OCI-LY7 (cell line): ENCODE measurements around the gene PRMT3.

Experiments
- EZH2phosphoT487 ChIP-seq: fragments of 200-600 bp; sonication (generic); IDR thresholded peaks from 2 replicates; pipeline ENCODE4 v1.6.1; 2018; ENCODE audit warnings: low read depth, borderline replicate concordance, mild to moderate bottlenecking, mixed run types, antibody characterized with exemption, low read length, moderate library complexity, mixed read lengths
- TF ChIP-seq, protein P1 (sequence below): fragments of 200-600 bp; sonication (generic); conservative IDR thresholded peaks from 2 replicates; pipeline ENCODE4 v1.5.1; 2014; ENCODE audit warnings: mild to moderate bottlenecking, antibody characterized with exemption, low read length, moderate library complexity, mixed read lengths

GRCh38 chr11:20555783-20556182, 168.3 kb downstream of the PRMT3 start:
- TF ChIP-seq, protein P1, sequence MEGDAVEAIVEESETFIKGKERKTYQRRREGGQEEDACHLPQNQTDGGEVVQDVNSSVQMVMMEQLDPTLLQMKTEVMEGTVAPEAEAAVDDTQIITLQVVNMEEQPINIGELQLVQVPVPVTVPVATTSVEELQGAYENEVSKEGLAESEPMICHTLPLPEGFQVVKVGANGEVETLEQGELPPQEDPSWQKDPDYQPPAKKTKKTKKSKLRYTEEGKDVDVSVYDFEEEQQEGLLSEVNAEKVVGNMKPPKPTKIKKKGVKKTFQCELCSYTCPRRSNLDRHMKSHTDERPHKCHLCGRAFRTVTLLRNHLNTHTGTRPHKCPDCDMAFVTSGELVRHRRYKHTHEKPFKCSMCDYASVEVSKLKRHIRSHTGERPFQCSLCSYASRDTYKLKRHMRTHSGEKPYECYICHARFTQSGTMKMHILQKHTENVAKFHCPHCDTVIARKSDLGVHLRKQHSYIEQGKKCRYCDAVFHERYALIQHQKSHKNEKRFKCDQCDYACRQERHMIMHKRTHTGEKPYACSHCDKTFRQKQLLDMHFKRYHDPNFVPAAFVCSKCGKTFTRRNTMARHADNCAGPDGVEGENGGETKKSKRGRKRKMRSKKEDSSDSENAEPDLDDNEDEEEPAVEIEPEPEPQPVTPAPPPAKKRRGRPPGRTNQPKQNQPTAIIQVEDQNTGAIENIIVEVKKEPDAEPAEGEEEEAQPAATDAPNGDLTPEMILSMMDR, result no peak
- no peak for TF ChIP-seq EZH2phosphoT487
